ENCODE results near the gene PACSIN2.
"Not testable (repeated sequence)": the region's sequence is repeated elsewhere in the genome, so short reads cannot be mapped to it uniquely, and the experiment has no call there.

The PACSIN2 gene

GRCh38 chr22:42942351-42942750 lies 72.6 kb downstream of the PACSIN2 start:
- DNase-seq, result no peak

- no peak for DNase-seq
Measured at GRCh38 chr22:42939941-42940653, 74.9 kb downstream of the PACSIN2 start.

GRCh38 chr22:42939451-42939881 lies 75.5 kb downstream of the PACSIN2 start:
- no peak for DNase-seq

GRCh38 chr22:42938976-42939375 lies 76.0 kb downstream of the PACSIN2 start:
- no peak for DNase-seq

- no peak for DNase-seq
Measured at GRCh38 chr22:42938449-42938848, 76.5 kb downstream of the PACSIN2 start.

GRCh38 chr22:42937164-42937843 lies 77.6 kb downstream of the PACSIN2 start:
- DNase-seq, result peak; percentile 55

GRCh38 chr22:42936680-42937079 lies 78.3 kb downstream of the PACSIN2 start:
- DNase-seq, result not testable (repeated sequence)

GRCh38 chr22:42934338-42934737 lies 80.6 kb downstream of the PACSIN2 start:
- no peak for DNase-seq

- peak; percentile 58 for DNase-seq
Measured at GRCh38 chr22:42933485-42934091, 81.4 kb downstream of the PACSIN2 start.

- DNase-seq, result no peak
Measured at GRCh38 chr22:42932857-42933484, 82.0 kb downstream of the PACSIN2 start.

GRCh38 chr22:42932197-42932519 lies 82.8 kb downstream of the PACSIN2 start:
- DNase-seq, result no peak

- peak; percentile 66 for DNase-seq
Measured at GRCh38 chr22:42931421-42932196, 83.3 kb downstream of the PACSIN2 start.

- DNase-seq, result no peak
Measured at GRCh38 chr22:42930810-42931420, 84.0 kb downstream of the PACSIN2 start.

- DNase-seq, result no peak
Measured at GRCh38 chr22:42929838-42930155, 85.2 kb downstream of the PACSIN2 start.

GRCh38 chr22:42928969-42929837 lies 85.7 kb downstream of the PACSIN2 start:
- no peak for DNase-seq

- no peak for DNase-seq
Measured at GRCh38 chr22:42927966-42928365, 87.0 kb downstream of the PACSIN2 start.

GRCh38 chr22:42926768-42927167 lies 88.2 kb downstream of the PACSIN2 start:
- no peak for DNase-seq

GRCh38 chr22:42926104-42926503 lies 88.8 kb downstream of the PACSIN2 start:
- DNase-seq, result peak; percentile 27

GRCh38 chr22:42925598-42925997 lies 89.4 kb downstream of the PACSIN2 start:
- DNase-seq, result peak; percentile 74

- not testable (repeated sequence) for DNase-seq
Measured at GRCh38 chr22:42925031-42925430, 89.9 kb downstream of the PACSIN2 start.

GRCh38 chr22:42924436-42924835 lies 90.5 kb downstream of the PACSIN2 start:
- DNase-seq, result no peak

Measured in GF-D8 (cell line).